HCT116 (cell line): ENCODE measurements around the gene CERK. TPM values are rescaled to one million over a fixed set of nuclear protein-coding genes. Genes with fewer than 3 reads are reported as not detected.

ENCODE experiments used
- ATAC-seq: fragments of 200-7000 bp; cut with Tn5 transposase; 2 replicates; pipeline ENCODE4 v1.9.1; 2020; ENCODE audit warnings: mild to moderate bottlenecking, moderate library complexity
- BruUV-seq: library from RNA; stranded (reverse); fragments of 400-500 nt; replicated peaks from 2 replicates; lab custom pipeline; 2021; lab: Mats Ljungman, UMichigan
- CTCF ChIA-PET: fragments of 300-600 bp; sonication (Branson Sonifier 250); formaldehyde crosslinking; loops from one replicate; lab custom pipeline; 2021; ENCODE audit warnings: antibody characterized with exemption; lab: Charles Lee
- POLR2A ChIA-PET: fragments of 300-600, 350-600 bp; sonication (Branson Sonifier 250); formaldehyde crosslinking; loops from one replicate; lab custom pipeline; 2021; ENCODE audit warnings: antibody characterized with exemption; lab: Charles Lee
- RAD21 ChIA-PET, 2 experiments: fragments of 300-600 bp; sonication (Branson Sonifier 250); formaldehyde crosslinking; loops; one replicate each; lab custom pipeline; 2023; ENCODE audit warnings: low total read pairs in 2 of 2; ENCODE audit not compliant: uncharacterized antibody in 2 of 2, unreplicated experiment in 2 of 2, low non-redundant PET in 1 of 2; lab: Charles Lee
- DNase-seq: peaks from one replicate; pipeline ENCODE4 v3.0.0-alpha.2; 2010; ENCODE audit warnings: low read depth, low spot score
- H2AFZ ChIP-seq: fragments of 200-600 bp; shearing (Covaris generic), sonication (generic); 2 replicates; pipeline ENCODE4 v1.6.1; 2017; ENCODE audit warnings: low read depth, mixed run types, mixed read lengths, antibody characterized with exemption, low read length; ENCODE audit not compliant: poor library complexity, severe bottlenecking
- H3K27ac ChIP-seq: 2 replicates; pipeline ENCODE4 v1.5.1; 2012; ENCODE audit warnings: low read depth, low read length
- H3K27me3 ChIP-seq: fragments of 200-600 bp; sonication (generic); 2 replicates; pipeline ENCODE4 v1.6.1; 2016; ENCODE audit warnings: mixed run types, low read length, mixed read lengths; ENCODE audit not compliant: insufficient read depth
- H3K36me3 ChIP-seq, 2 experiments: fragments of 200-500 bp in 1 of 2; fragments of 200-600 bp in 1 of 2; sonication (Bioruptor generic) in 1 of 2; sonication (generic) in 1 of 2; 2 replicates each; pipeline versions ENCODE4 v1.5.1 to v1.6.1; 2014 to 2016; ENCODE audit warnings: low read length in 2 of 2, inconsistent platforms in 1 of 2, mixed read lengths in 1 of 2, mixed run types in 1 of 2; ENCODE audit not compliant: insufficient read depth in 2 of 2, control insufficient read depth in 1 of 2
- H3K4me1 ChIP-seq, 2 experiments: fragments of 200-600 bp in 1 of 2; sonication (generic) in 1 of 2; 2 replicates each; pipeline versions ENCODE4 v1.5.1 to v1.6.1; 2012 to 2017; ENCODE audit warnings: low read length in 2 of 2, inconsistent platforms in 1 of 2, mild to moderate bottlenecking in 1 of 2, mixed read lengths in 1 of 2, mixed run types in 1 of 2, moderate library complexity in 1 of 2; ENCODE audit not compliant: insufficient read depth in 2 of 2, control insufficient read depth in 1 of 2
- H3K4me2 ChIP-seq: fragments of 200-600 bp; sonication (generic); 2 replicates; pipeline ENCODE4 v1.6.1; 2017; ENCODE audit warnings: mixed run types, low read length, mixed read lengths
- H3K4me3 ChIP-seq, 2 experiments: fragments of 200-600 bp in 1 of 2; sonication (generic) in 1 of 2; replicated peaks in 1 of 2; 2 replicates each; pipeline ENCODE4 v1.5.1; 2011 to 2016; ENCODE audit warnings: low read length in 2 of 2, control low read depth in 1 of 2, low read depth in 1 of 2, mild to moderate bottlenecking in 1 of 2, mixed read lengths in 1 of 2, mixed run types in 1 of 2
- H3K79me2 ChIP-seq: fragments of 200-600 bp; sonication (generic); 2 replicates; pipeline ENCODE4 v1.6.1; 2017; ENCODE audit warnings: mild to moderate bottlenecking, mixed run types, low read length, moderate library complexity, mixed read lengths; ENCODE audit not compliant: insufficient read depth
- H3K9ac ChIP-seq: fragments of 200-600 bp; sonication (generic); 2 replicates; pipeline ENCODE4 v1.6.1; 2016; ENCODE audit warnings: low read length, mixed read lengths
- H3K9me2 ChIP-seq: fragments of 200-600 bp; sonication (generic), shearing (Covaris generic); 2 replicates; pipeline ENCODE4 v1.6.1; 2017; ENCODE audit warnings: mixed run types, mild to moderate bottlenecking, moderate library complexity; ENCODE audit not compliant: insufficient read depth
- H3K9me3 ChIP-seq, 2 experiments: fragments of 200-500 bp in 1 of 2; fragments of 200-600 bp in 1 of 2; sonication (Bioruptor generic) in 1 of 2; sonication (generic) in 1 of 2; 2 replicates each; pipeline ENCODE4 v1.6.1; 2014 to 2017; ENCODE audit warnings: low read length in 2 of 2, mixed read lengths in 2 of 2, inconsistent platforms in 1 of 2, low read depth in 1 of 2, mild to moderate bottlenecking in 1 of 2, mixed run types in 1 of 2, moderate library complexity in 1 of 2; ENCODE audit not compliant: control insufficient read depth in 1 of 2, insufficient read depth in 1 of 2
- H4K20me1 ChIP-seq: fragments of 200-600 bp; sonication (generic), shearing (Covaris generic); 2 replicates; pipeline ENCODE4 v1.6.1; 2017; ENCODE audit warnings: mixed run types, mild to moderate bottlenecking, moderate library complexity; ENCODE audit not compliant: insufficient read depth
- CBX3 ChIP-seq: IDR thresholded peaks from 2 replicates; pipeline ENCODE4 v1.6.1; 2012; ENCODE audit warnings: low read depth
- CEBPB ChIP-seq: IDR thresholded peaks from 2 replicates; pipeline ENCODE4 v1.6.1; 2012; ENCODE audit warnings: low read depth
- EGR1 ChIP-seq: IDR thresholded peaks from 2 replicates; pipeline ENCODE4 v1.6.1; 2012; ENCODE audit warnings: low read depth
- ELF1 ChIP-seq: IDR thresholded peaks from 2 replicates; pipeline ENCODE4 v1.6.1; 2012; ENCODE audit warnings: low read depth, borderline replicate concordance
- EZH2 ChIP-seq: fragments of 200-600 bp; sonication (generic); IDR thresholded peaks from 2 replicates; pipeline ENCODE4 v1.6.1; 2017; ENCODE audit warnings: antibody characterized with exemption, mixed run types
- EZH2phosphoT487 ChIP-seq: fragments of 200-600 bp; IDR thresholded peaks from 2 replicates; pipeline ENCODE4 v1.6.1; 2018; ENCODE audit warnings: antibody characterized with exemption, borderline replicate concordance
- JUND ChIP-seq: IDR thresholded peaks from 2 replicates; pipeline ENCODE4 v1.6.1; 2012
- POLR2A ChIP-seq: IDR thresholded peaks from 2 replicates; pipeline ENCODE4 v1.7.0; 2011; ENCODE audit warnings: borderline replicate concordance; ENCODE audit not compliant: insufficient read depth, insufficient read length; ENCODE audit errors: extremely low read depth
- SIN3A ChIP-seq: IDR thresholded peaks from 2 replicates; pipeline ENCODE4 v1.6.1; 2012; ENCODE audit warnings: low read depth
- SRF ChIP-seq: IDR thresholded peaks from 2 replicates; pipeline ENCODE4 v1.6.1; 2012; ENCODE audit warnings: low read depth
- TCF7L2 ChIP-seq: IDR thresholded peaks from 2 replicates; pipeline ENCODE4 v1.7.0; 2011; ENCODE audit warnings: borderline replicate concordance, inconsistent platforms; ENCODE audit not compliant: insufficient read depth, insufficient read length; ENCODE audit errors: extremely low read depth
- YY1 ChIP-seq: IDR thresholded peaks from 2 replicates; pipeline ENCODE4 v1.6.1; 2011; ENCODE audit warnings: low read length, low read depth, moderate library complexity, mild to moderate bottlenecking; ENCODE audit not compliant: insufficient replicate concordance; ENCODE audit errors: extremely low read depth
- ZNF274 ChIP-seq: fragments of 200-500 bp; sonication (Bioruptor generic); IDR thresholded peaks from 2 replicates; pipeline ENCODE4 v1.6.1; 2014; ENCODE audit warnings: mild to moderate bottlenecking, low read depth, low read length, inconsistent platforms
- intact Hi-C: fragments of 100-400 bp; cut with micrococcal nuclease; formaldehyde crosslinking; loops from 2 replicates; pipeline ENCODE4 v1.10.0; 2022
- total RNA-seq: library from RNA; stranded (reverse); gene quantifications from one replicate; pipeline ENCODE4 v1.2.1, GENCODE V29; 2021; ENCODE audit not compliant: unreplicated experiment
- TF ChIP-seq, protein P1 (sequence below): IDR thresholded peaks from 2 replicates; pipeline ENCODE4 v1.6.1; 2012; ENCODE audit warnings: low read depth
- TF ChIP-seq, protein P2 (sequence below): IDR thresholded peaks from 2 replicates; pipeline ENCODE4 v1.6.1; 2012
- TF ChIP-seq, protein P3 (sequence below): IDR thresholded peaks from 2 replicates; pipeline ENCODE4 v1.6.1; 2012
- TF ChIP-seq, protein P4 (sequence below): IDR thresholded peaks from 2 replicates; pipeline ENCODE4 v1.6.1; 2011; ENCODE audit warnings: mild to moderate bottlenecking, low read length, moderate library complexity; ENCODE audit not compliant: insufficient replicate concordance; ENCODE audit errors: extremely low read depth

CERK gene
- total RNA-seq, 1 experiment from 2014 or later, result 35.0 TPM

DNA sequence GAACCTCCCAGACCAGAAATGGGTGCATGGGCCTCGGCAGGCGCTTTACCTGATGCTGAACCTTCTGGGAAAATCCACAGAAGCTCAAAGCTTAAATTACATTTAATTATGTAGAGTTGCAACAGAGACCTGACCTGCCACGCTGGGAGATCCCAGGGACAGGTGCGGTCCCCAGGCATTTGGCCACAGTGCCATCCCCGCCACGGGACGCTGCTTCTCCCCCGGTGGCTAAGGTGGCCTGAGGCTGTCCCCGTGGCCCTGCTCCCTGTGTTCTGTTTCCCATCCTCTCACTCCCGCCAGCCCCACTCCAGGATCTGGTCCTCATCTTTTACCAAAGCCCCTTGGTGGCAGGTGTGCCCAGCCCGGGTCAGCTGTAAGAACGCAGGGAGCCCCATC lies 78.3 kb downstream of the CERK start (continued):
- TF ChIP-seq ZNF274, result no peak
- TF ChIP-seq SIN3A, result no peak
- TF ChIP-seq, protein P1, sequence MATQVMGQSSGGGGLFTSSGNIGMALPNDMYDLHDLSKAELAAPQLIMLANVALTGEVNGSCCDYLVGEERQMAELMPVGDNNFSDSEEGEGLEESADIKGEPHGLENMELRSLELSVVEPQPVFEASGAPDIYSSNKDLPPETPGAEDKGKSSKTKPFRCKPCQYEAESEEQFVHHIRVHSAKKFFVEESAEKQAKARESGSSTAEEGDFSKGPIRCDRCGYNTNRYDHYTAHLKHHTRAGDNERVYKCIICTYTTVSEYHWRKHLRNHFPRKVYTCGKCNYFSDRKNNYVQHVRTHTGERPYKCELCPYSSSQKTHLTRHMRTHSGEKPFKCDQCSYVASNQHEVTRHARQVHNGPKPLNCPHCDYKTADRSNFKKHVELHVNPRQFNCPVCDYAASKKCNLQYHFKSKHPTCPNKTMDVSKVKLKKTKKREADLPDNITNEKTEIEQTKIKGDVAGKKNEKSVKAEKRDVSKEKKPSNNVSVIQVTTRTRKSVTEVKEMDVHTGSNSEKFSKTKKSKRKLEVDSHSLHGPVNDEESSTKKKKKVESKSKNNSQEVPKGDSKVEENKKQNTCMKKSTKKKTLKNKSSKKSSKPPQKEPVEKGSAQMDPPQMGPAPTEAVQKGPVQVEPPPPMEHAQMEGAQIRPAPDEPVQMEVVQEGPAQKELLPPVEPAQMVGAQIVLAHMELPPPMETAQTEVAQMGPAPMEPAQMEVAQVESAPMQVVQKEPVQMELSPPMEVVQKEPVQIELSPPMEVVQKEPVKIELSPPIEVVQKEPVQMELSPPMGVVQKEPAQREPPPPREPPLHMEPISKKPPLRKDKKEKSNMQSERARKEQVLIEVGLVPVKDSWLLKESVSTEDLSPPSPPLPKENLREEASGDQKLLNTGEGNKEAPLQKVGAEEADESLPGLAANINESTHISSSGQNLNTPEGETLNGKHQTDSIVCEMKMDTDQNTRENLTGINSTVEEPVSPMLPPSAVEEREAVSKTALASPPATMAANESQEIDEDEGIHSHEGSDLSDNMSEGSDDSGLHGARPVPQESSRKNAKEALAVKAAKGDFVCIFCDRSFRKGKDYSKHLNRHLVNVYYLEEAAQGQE, result no peak
- TF ChIP-seq SRF, result no peak
- TF ChIP-seq, protein P2, sequence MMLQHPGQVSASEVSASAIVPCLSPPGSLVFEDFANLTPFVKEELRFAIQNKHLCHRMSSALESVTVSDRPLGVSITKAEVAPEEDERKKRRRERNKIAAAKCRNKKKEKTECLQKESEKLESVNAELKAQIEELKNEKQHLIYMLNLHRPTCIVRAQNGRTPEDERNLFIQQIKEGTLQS, result no peak
- no peak for TF ChIP-seq JUND

DNA sequence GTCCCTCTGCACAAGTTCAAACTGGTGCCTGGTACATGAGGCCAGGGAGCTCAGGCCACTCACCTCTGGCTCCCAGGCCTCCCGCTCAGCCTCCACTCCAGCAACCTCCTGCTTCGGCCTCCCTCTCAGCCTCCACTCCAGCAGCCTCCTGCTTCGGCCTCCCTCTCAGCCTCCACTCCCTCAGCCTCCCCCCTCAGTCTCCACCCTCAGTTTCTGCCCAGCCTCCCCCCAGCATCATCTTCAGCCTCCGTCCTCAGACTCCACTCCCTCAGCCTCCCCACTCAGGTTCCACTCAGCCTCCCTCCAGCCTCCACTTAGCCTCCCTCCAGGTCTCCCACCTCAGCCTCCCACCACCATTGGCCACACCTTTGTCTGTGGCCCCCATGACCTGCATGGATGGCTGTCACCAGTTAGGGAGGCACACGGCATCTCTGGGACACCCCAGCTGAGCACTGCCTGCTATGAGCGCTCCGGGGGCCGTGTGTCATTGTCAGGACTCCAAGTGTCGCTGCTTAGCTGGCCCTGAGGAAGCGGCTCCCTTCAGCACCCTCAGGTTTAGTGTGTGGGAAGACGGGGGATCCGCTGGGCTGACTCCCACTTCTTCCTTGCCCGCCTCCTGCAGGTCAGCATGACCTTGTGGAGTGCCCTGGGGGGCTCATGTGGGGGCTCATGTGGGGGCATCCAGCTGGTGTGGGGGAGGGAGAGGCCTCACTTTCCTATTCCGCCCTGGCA lies 78.8 kb downstream of the CERK start:
- CTCF ChIA-PET, result no interaction called here
- TF ChIP-seq CBX3 (no peak), ELF1 (no peak), JUND (no peak), TCF7L2 (no peak), EGR1 (no peak), EZH2phosphoT487 (no peak), YY1 (no peak), POLR2A (no peak), EZH2 (no peak), CEBPB (no peak)
- TF ChIP-seq, protein P3, sequence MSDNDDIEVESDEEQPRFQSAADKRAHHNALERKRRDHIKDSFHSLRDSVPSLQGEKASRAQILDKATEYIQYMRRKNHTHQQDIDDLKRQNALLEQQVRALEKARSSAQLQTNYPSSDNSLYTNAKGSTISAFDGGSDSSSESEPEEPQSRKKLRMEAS, result no peak
- TF ChIP-seq, protein P2, result no peak
- TF ChIP-seq, protein P4, sequence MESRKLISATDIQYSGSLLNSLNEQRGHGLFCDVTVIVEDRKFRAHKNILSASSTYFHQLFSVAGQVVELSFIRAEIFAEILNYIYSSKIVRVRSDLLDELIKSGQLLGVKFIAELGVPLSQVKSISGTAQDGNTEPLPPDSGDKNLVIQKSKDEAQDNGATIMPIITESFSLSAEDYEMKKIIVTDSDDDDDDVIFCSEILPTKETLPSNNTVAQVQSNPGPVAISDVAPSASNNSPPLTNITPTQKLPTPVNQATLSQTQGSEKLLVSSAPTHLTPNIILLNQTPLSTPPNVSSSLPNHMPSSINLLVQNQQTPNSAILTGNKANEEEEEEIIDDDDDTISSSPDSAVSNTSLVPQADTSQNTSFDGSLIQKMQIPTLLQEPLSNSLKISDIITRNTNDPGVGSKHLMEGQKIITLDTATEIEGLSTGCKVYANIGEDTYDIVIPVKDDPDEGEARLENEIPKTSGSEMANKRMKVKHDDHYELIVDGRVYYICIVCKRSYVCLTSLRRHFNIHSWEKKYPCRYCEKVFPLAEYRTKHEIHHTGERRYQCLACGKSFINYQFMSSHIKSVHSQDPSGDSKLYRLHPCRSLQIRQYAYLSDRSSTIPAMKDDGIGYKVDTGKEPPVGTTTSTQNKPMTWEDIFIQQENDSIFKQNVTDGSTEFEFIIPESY, result no peak

More for the DNA sequence above, 78.8 kb downstream of the CERK start:
- BruUV-seq, result no TSS peak
- Histone ChIP-seq H3K4me1 (peaks cover 23 to 25% of the 10 kb centered on the region in 2 experiments), H3K9me2 (no peaks in the 10 kb centered on the region), H3K79me2 (no peaks in the 10 kb centered on the region), H3K4me2 (no peak overlapping the region), H4K20me1 (no peaks in the 10 kb centered on the region), H3K9me3 (no peaks in the 10 kb centered on the region), H3K36me3 (no peaks in the 10 kb centered on the region), H3K27me3 (no peaks in the 10 kb centered on the region), H3K9ac (no peak overlapping the region), H3K27ac (no peak overlapping the region), H2AFZ (no peak overlapping the region), H3K4me3 (no peak overlapping the region)
- ATAC-seq (no peak), DNase-seq (no peak)
- intact Hi-C loops, result no loop called here
- RAD21 ChIA-PET, result no interaction called here
- POLR2A ChIA-PET, result no interaction called here
